ENCODE data around the gene PLPP1.

PLPP1 gene

GRCh38 chr5:55441954-55442353 lies 92.8 kb downstream of the PLPP1 start:
- DNase-seq = no peak

- no peak for DNase-seq
Observed at GRCh38 chr5:55441107-55441771, 93.5 kb downstream of the PLPP1 start.

GRCh38 chr5:55440188-55440646 lies 94.5 kb downstream of the PLPP1 start:
- DNase-seq = no peak

- DNase-seq = no peak
Observed at GRCh38 chr5:55438998-55439397, 95.8 kb downstream of the PLPP1 start.

- no peak for DNase-seq
Observed at GRCh38 chr5:55437859-55438206, 96.9 kb downstream of the PLPP1 start.

GRCh38 chr5:55437452-55437851 lies 97.3 kb downstream of the PLPP1 start:
- DNase-seq = no peak

- no peak for DNase-seq
Observed at GRCh38 chr5:55432549-55432948, 102.2 kb downstream of the PLPP1 start.

GRCh38 chr5:55429613-55430253 lies 105.0 kb downstream of the PLPP1 start:
- DNase-seq = no peak

- no peak for DNase-seq
Observed at GRCh38 chr5:55429221-55429612, 105.5 kb downstream of the PLPP1 start.

GRCh38 chr5:55427157-55427556 lies 107.6 kb downstream of the PLPP1 start:
- no peak for DNase-seq

- no peak for DNase-seq
Observed at GRCh38 chr5:55426455-55426854, 108.3 kb downstream of the PLPP1 start.

GRCh38 chr5:55421074-55421529 lies 113.7 kb downstream of the PLPP1 start:
- DNase-seq = no peak

GRCh38 chr5:55418994-55419968 lies 115.5 kb downstream of the PLPP1 start:
- no peak for DNase-seq

- DNase-seq = no peak
Observed at GRCh38 chr5:55416306-55416705, 118.5 kb downstream of the PLPP1 start.

- no peak for DNase-seq
Observed at GRCh38 chr5:55415071-55415470, 119.7 kb downstream of the PLPP1 start.

GRCh38 chr5:55413644-55414043 lies 121.1 kb downstream of the PLPP1 start:
- DNase-seq = no peak

GRCh38 chr5:55411876-55412275 lies 122.9 kb downstream of the PLPP1 start:
- no peak for DNase-seq

- DNase-seq = no peak
Observed at GRCh38 chr5:55410845-55411244, 123.9 kb downstream of the PLPP1 start.

GRCh38 chr5:55409775-55410174 lies 125.0 kb downstream of the PLPP1 start:
- DNase-seq = no peak

GRCh38 chr5:55407984-55408383 lies 126.8 kb downstream of the PLPP1 start:
- DNase-seq = no peak

- no peak for DNase-seq
Observed at GRCh38 chr5:55407059-55407684, 127.6 kb downstream of the PLPP1 start.

GRCh38 chr5:55406292-55406691 lies 128.5 kb downstream of the PLPP1 start:
- no peak for DNase-seq

GRCh38 chr5:55402199-55402598 lies 132.6 kb downstream of the PLPP1 start:
- no peak for DNase-seq
